B cell (primary cell): ENCODE results near the gene TRPC4AP.

Experiments used
- CTCF ChIP-seq: fragments of 200-600 bp; IDR thresholded peaks from one replicate; pipeline ENCODE4 v1.8.0; 2022; ENCODE audit warnings: antibody characterized with exemption, mild to moderate bottlenecking
- EZH2 ChIP-seq: IDR thresholded peaks from 2 replicates; pipeline ENCODE4 v1.6.1; 2012; ENCODE audit warnings: borderline replicate concordance, low read depth, mild to moderate bottlenecking, moderate library complexity, low read length; ENCODE audit not compliant: insufficient read depth, poor library complexity, severe bottlenecking

- TF ChIP-seq CTCF: no peak
- TF ChIP-seq EZH2: no peak
Measured at GRCh38 chr20:34980543-34981233, 111.9 kb downstream of the TRPC4AP start.
